GM21576 (cell line): ENCODE results near the gene ZFAND3.

Source experiments
- ATAC-seq: cut with Tn5 transposase; IDR thresholded peaks from one replicate; pipeline ENCODE4 v1.9.1; 2021; ENCODE audit warnings: mild to moderate bottlenecking, moderate library complexity; ENCODE audit not compliant: unreplicated experiment

The ZFAND3 gene

DNA sequence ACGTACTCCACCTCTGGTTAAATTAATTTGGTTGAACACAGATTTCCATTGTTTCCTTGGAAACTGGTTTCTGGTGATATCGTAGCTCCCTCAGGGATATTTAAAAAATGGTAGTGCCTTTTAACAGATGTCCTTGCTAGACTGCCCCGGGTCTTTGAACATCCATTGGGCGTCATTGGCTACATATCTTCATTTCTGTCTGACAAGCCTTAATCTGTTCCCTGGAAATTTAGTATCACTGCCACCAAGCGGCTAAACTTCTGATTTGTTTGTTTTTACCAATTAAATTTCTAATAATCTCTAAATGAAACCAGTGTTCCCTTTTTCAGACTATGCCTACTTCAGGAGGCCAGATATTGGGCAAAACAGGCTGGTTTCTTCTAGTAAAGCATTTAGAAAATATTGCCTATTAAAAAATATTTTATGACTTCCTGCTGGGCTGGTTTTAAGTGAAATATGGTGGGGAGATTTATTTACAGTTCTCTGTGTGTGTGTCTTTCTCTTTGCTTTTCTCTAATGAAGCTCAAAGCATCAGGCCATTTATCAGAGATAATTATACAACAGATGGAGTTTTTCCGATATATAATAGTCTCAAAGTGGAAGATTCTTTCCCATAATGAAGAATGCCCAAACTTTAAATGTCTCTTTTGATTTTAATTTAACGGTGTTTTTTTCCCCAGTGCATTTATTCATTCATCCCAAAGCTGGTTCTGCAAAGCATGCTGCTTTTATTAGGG, 249.5 kb downstream of the ZFAND3 start:
- ATAC-seq = no peak

DNA sequence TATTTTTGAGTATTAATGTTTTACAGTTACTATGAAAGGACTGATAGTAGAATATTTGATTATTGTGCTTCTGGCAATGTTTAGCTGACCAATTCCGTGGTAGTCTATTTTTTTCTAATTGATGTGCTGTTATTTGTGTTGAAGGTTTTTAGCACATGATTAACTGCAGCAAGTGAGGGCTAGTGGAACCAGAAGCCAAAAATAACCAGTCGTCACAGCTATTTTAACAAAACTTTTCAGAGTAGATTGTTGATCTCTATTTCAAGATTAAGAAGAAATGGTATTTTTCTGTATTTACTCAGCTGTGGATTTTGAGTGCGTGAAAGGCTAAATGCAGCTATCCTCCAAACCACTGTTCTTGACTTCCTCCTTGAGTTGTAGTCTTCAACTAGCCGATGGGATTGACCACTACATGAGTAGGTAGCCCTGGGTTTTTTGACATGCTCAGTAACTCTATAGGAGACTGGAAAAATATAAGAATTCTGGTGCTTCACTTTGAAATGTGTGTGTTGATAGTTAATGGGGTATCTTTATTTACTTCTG, 258.0 kb downstream of the ZFAND3 start:
- no peak for ATAC-seq

DNA sequence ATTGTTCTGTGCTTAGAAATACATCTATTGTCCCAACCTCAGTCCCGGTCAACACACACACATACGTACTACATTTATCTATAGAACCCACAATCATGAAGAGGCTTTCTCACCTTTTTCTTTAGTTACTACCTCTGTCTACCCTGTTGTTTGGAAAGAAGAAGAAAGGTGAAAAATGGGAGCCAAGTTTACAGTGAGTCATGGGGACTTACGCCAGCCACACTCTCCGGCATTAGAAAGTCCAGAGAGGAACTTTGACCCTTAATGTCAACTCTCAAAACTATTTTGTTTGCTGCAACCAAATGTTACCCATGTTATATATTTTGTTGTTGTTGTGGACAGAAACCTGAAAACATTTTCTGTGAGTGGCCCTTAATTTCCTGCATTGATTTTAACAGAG, 259.1 kb downstream of the ZFAND3 start:
- no peak for ATAC-seq

DNA sequence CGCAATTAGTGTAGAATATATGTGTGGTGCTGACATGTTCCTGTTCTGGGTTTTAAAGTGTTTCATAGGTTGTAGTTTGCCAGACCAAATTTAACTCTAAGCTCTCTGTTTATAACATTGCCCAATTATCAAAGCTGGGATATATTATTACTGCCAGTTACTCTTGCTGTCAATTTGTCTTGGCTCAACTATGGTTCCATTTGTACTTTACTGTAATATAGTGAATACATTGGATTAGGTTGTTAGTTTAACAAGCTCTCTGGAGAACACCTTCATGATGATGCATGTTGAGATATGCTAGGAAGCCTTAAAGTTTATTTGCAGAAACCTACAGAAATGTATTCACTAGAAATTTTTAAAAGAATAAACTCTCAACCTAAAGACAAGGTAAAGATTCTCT, 259.6 kb downstream of the ZFAND3 start:
- no peak for ATAC-seq

DNA sequence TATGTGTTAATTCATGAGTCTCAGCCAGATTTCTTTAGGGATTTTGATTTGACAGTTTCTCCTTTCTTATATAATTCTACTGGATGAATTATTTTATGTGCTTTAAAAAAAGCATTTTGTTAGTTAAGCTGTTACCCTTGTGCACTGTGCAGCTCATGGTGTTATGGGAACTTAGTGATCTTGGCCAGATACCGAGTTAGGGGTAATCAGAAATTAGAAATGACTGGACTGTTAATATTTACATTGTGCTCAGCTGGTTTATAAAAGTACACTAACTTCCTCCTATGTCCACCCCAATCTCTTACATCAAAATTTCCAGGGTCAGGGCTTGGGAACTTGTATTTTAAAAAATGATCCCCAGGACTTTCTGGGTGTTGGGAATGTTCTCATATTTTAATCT, 260.0 kb downstream of the ZFAND3 start:
- no peak for ATAC-seq

DNA sequence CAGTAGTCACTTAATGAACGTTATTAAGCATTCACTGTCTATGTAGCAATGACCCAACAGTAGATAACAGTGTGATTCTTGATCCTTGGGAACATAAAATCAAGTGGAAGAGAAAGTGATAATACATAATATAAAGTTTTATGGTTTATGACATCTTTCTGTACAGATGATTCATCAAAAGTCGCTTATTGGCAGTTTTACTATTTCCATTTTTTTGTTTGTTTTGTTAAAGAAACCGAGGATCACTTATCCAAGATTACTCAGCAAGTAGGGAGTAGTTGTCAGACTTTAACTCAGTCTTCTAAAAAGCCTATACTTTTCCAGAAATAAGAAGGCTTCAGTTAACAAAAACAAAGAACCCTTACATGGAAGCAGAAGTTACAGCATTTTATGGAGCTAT, 260.8 kb downstream of the ZFAND3 start:
- ATAC-seq = no peak

DNA sequence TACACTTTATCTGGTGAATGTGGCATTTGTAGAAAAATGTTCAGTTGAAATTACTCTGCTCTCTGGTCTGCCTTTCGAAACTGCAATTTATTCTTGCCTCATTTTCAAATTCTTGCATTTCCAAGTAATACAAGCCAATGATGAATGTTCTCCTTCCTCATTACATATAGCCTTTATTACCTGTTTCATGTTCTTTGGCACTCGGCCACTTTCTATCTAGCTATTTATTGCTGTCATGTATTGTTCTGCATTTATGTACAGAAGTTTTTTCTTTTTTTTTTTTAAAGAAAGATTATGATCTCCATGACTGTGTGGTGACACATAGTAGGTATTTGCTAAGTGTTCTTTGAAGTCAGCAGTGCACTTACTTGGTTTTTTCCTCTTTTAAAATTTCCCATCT, 261.4 kb downstream of the ZFAND3 start:
- ATAC-seq = no peak

DNA sequence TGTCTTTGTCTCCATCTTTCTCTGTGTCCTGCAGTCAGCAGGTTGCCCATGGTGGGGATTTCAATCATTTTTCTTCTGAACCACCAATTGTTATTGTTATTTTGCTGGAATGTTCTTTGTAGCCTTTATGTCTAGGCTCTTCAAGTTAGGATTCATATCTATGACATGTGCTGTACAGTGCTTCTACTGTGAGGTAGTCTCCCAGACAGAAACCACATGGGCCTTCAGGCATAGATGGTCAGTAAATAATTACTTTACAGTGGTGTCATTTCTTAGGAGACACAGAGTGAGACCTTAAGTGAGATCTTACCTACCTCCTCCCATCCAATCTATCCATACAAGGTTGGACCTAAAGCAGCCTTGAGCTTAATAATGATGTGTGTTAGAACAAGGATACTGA, 265.5 kb downstream of the ZFAND3 start:
- ATAC-seq = no peak

DNA sequence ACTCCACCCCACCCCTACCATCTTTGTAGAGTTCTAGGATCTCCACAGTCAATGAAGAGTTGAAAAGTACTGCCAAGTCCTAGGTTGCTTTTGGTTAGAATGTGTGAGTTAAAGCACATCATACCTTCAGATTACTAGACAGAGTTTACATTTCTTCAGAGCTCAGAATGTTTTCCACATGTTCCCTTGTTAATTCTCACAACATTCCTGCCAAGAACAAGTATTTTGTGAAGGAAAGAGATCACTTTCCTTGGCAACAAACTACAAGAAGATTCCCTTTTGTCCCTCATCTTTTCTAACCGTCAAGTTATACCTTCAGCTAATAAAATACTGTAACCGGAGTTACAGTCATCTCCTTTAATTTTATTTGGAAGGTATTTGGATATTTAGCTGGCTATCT, 266.8 kb downstream of the ZFAND3 start:
- no peak for ATAC-seq

DNA sequence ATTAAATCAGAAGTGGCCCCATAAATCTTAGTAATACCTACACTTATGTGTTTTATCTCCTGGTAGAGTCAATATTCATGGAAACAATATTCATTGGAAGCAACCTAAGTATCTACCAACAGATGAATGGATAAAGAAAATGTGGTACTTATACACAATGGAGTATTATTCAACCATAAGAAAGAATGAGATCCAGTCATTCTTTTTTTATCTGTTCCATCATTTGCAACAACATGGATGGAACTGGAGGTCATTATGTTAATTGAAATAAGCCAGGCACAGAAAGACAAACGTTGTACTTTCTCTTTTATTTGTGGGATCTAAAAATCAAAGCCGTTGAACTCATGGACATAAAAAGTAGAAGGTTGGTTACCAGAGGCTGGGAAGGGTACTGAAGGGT, 268.5 kb downstream of the ZFAND3 start:
- ATAC-seq = no peak

DNA sequence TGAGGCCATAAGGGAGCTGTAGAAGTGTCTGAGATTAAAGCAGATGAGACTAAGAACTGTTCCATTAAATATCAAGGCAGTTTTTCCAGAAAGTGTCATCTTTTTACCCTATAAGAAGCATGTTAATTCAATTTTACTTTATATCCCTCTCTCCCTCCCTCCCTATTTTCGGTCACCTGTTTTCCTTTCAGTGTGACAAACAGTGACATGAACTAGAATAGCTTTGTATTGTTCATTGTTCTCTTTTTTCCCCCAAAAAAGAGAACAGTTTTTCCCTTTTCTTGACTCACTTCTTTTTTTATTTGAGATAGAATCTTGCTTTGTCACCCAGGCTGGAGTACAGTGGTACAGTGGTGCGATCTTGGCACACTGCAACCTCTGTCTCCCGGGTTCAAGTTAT, 269.3 kb downstream of the ZFAND3 start:
- ATAC-seq = no peak

DNA sequence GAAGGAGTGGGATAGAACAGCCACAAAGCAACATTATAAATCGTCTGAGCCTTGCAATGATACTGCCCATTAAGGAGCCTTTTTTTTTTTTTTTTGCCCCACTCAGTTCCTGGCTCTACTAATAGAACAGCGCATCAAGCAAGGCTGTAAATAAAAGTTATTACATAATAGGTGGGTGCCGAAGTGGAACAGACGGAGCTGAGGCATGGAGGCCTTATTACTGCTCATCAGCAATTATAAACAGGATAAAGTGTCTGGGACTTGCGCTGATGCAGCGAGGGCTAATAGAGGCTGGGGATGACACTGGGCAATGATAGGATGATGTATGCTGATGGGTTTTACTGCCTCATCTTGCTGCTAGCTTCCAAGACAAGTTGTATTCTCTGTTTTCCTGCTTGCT, 272.1 kb downstream of the ZFAND3 start:
- no peak for ATAC-seq

DNA sequence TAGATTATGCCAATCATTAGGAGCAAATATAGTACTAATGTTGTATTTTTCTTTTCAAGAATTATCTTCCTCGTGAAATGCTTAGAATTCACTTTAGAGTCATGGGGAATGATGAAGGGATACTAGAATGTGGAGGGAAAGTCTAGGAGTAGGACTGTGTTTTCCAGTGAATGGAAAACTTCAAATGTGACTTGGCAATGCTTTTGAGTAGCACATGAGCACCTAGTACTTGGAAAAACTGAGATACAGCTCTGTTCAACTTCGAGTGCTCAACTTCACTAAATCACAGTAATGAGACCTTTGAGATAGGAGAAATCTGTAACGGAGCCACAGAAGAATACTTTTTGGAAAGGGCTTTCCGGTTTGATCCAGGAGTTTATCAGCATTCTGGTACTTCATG, 272.9 kb downstream of the ZFAND3 start:
- ATAC-seq = no peak

DNA sequence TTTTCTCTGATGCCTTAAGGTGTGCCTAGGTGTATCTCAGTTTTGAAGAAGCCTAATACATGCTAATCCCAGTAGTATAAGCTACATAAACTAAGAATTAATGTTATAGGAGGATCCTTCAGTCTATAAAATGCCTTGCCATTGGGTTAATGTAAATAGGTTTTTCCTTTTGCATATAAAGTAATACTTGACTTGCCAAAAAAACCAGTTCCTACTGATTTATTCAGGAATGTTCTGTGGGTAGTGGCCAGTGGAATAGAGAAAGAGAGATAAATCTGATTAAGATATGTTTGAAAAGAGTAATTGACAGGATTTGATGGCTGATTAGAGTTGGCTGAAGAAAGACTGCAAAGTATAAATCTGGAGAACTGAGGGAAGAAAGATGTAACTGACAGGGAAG, 273.4 kb downstream of the ZFAND3 start:
- no peak for ATAC-seq

DNA sequence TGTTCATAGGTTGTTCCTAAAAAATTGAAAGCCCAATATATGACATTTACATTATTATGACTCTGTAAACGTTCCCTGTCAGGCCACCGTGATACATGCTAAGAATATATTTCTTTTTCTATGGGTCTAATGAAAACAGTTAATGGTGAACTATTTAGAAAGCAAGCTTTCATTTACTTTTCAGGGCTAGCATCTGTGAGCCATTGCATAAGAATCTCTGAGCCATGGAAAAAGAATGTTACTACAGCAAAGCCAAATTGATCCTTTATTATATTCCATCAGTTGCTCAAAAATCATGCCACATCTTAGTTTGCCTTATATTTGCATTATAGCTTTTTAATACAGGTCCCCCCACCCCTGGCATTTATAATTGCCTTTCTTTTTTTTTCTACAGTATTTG, 275.5 kb downstream of the ZFAND3 start:
- ATAC-seq = no peak

DNA sequence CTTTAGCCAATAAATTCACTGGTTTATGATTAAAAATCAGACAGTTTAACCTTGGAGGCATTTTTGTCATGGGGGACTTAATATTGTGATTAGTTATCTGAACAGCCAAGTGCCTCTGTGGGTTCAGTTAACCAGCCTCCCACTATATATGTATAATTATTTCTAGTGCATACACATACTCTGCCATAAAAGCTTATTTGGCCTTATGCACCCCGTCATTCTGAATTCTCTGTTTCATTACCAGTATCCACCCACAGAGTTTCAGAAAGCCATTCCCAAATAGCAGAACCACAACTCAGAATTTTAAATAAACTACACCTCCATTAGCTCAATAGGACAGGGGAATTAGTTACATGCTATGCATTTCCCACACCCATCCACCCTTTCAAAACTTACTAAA, 279.7 kb downstream of the ZFAND3 start:
- no peak for ATAC-seq

DNA sequence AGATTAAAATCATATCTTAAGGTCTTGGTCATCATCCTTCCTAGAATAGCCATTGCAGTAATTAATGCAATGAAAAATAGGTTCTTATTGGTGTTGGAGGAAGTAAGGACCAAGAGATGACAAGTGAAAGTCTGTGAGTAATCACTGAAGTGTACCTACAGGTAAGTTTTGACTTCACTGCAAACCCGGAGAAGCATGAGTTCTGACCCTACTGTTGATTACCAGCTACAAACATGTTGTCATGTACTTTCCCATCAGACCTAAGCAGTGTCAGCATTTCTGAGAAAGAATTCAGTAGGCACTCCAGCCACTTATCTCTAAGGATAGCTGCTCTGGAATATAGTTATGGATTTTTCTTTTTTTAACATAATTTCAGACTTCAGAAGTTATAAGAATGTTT, 280.9 kb downstream of the ZFAND3 start:
- no peak for ATAC-seq

DNA sequence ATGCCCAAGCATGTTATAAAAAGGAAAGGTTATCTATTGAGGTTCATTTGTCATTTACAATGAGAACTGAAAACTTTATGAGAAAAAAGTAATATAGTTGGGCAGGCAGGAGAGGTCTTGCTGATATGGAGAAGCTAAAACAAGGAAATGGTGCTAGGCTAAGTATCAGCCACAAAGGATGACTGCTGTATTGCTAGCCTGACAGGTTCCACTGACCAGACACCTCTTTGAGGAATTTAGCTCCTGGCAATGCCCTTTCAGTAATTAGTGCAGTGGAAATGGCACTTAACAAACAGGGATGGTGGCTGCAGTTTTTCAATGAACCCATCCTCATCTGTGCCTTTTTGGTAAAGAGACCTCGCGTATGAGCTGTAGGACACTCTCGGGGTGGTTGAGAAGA, 284.4 kb downstream of the ZFAND3 start:
- no peak for ATAC-seq

DNA sequence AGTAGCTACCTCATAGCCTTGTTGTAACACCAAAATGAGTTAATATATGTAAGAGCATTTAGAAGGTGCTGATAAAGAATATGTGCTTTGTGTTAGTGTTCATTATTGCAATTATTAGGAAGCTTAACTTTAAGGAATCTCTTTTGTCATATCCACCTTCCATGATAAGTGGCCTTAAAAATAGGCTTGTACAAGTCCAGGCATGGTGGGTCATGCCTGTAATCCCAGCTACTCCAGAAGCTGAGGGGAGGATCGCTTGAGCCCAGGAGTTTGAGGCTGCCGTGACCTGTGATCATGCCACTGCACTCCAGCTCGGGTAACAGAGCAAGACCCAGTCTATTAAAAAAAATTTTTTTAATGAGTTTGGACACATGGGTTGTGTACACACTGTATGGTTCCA, 285.5 kb downstream of the ZFAND3 start:
- no peak for ATAC-seq

DNA sequence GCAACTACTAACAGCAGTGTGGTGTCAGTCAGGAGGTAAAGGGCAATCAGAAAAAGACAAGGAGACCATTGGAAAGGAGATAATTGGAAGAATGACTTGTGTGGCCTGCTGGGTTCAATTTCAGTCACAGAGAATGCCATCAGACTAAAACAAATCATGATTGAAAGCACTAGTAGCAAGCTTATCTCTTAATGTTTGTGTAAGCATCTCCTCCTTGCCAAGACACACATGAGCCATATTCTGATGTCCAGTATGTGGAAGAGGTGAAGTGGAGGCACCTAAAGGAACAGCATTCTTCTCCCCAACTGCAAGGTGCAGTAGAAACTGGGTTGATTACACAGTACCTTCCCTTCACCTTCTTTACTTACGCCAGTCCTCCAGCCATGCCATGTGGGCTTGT, 287.5 kb downstream of the ZFAND3 start:
- ATAC-seq = no peak

DNA sequence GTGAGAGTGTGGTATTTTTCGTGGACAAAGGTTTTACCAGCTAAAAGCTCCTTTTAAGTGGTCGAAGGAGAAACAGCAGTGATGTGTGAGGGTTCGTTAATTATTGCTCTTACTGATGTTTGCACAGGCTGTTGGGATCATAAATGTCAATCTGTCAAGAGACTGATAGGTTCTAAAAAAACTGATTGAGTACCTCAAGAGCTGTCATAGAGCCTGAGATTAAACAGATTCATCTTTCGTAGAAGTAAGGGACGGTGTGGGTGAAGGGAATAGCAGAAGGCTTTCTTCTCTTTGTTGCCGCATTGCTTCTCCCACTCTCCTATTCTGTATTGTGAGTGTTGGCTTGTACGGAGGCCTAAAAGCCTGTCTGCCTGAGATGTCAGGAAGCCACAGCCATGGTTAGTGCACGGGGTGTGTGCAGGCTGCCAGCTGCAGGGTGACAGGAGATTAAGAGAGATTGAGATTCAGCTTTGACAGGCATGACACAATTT, 291.0 kb downstream of the ZFAND3 start:
- no peak for ATAC-seq

DNA sequence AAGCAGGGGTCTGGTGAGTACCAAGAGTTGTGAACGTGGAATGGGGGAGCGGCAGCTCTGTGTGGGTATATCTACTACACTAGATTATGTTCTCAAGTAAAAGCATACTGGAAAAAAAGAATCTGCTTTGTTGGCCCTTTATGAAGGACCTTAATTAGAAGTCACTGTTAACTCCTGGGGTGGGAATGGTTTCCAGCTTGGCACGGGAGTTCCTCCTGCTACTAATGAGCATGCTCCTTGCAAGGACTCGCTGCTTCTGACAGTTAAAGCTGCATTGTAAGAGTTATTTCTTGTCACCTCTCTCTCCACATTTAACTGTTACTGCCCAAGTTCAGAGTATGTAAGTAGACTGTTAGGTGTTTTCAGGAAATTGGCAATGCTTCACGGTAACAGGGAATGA, 292.7 kb downstream of the ZFAND3 start:
- ATAC-seq = no peak
